OCI-LY7 (cell line): ENCODE results near the gene PZP.

Source experiments
- EZH2phosphoT487 ChIP-seq: fragments of 200-600 bp; sonication (generic); IDR thresholded peaks from 2 replicates; pipeline ENCODE4 v1.6.1; 2018; ENCODE audit warnings: low read depth, borderline replicate concordance, mild to moderate bottlenecking, mixed run types, antibody characterized with exemption, low read length, moderate library complexity, mixed read lengths
- TF ChIP-seq, protein P1 (sequence below): fragments of 200-600 bp; sonication (generic); conservative IDR thresholded peaks from 2 replicates; pipeline ENCODE4 v1.5.1; 2014; ENCODE audit warnings: mild to moderate bottlenecking, antibody characterized with exemption, low read length, moderate library complexity, mixed read lengths

DNA sequence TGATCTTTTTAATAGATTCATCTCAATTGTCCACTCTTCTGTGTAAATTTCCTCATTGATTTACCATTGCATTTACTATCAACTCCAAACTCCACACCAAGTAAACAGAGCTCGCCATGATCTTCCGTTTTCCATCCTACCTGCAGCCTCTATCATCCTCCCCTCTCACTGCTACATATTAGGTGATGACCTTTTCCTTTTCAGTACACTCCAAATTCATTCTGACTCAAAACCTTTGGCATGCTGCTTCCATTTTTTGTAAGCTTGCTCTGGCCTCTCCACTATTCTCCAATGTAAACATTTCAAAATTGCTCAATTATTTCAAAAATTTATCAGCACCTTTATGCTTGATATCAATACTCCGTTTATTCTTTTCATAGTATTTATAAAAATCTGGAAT, 40.2 kb upstream of the PZP start:
- TF ChIP-seq, protein P1, sequence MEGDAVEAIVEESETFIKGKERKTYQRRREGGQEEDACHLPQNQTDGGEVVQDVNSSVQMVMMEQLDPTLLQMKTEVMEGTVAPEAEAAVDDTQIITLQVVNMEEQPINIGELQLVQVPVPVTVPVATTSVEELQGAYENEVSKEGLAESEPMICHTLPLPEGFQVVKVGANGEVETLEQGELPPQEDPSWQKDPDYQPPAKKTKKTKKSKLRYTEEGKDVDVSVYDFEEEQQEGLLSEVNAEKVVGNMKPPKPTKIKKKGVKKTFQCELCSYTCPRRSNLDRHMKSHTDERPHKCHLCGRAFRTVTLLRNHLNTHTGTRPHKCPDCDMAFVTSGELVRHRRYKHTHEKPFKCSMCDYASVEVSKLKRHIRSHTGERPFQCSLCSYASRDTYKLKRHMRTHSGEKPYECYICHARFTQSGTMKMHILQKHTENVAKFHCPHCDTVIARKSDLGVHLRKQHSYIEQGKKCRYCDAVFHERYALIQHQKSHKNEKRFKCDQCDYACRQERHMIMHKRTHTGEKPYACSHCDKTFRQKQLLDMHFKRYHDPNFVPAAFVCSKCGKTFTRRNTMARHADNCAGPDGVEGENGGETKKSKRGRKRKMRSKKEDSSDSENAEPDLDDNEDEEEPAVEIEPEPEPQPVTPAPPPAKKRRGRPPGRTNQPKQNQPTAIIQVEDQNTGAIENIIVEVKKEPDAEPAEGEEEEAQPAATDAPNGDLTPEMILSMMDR, result no peak
- TF ChIP-seq EZH2phosphoT487, result no peak
